ENCODE data around the gene LGALS1.

The LGALS1 gene

DNA sequence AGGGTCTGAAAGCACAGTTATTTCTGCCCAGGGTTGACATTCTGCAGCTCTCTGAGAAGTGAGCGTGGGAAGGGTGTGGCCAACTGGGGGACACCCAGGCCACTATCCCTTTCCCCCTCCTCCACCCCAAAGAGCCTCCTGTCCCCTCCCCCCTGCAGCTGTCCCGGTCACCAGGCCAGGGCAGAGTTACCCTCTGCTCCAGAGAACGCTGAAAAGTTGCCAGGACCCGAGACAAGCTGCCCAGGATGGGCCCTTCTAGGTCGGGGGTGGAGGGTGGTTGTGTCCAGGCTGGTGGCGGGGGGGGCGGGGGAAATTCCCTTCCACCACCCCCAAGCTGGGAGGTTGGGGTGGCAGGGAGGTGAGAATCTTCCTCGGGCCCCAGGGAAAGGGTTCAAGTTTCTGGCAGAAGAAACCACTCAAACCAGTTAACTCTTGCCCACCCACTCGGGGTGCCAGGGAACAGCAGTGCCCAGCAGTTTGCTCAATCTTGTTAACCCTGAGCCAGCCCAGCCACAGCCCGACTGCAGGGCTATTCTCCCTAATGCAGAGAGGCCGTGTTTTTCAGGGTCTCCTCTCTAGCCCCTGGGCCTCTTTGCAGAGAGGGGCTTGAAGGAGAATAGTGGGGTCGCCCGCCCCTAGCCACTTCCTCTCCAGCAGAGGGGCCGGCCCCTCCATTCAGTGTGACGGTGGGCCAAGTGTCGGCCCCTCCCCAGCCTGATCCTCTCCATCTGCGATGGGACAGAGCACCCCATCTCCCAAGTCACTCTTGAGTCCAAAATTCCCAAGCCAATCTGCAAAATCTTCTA is 697 bp downstream of the LGALS1 start:
- ATAC-seq (ENCODE audit: insufficient read depth, low read depth) (no peak), DNase-seq (no peak)
- Histone ChIP-seq H2AFZ (ENCODE audit: low read depth, low read length) (no peak overlapping the region), H3K4me3 (ENCODE audit: low read depth in 1 of 2, low read length in 2 of 2) (peak overlapping the region in 1 of 2 experiments; percentile 62; a peak in 1 of 4 replicates), H3K4me2 (ENCODE audit: insufficient read depth, low read length) (peak overlapping the region; percentile 88), H3K36me3 (ENCODE audit: insufficient read depth, low read length) (no peaks in the 10 kb centered on the region), H3K79me2 (ENCODE audit: insufficient read depth, low read length) (no peaks in the 10 kb centered on the region), H3K4me1 (ENCODE audit: insufficient read depth, low read length) (peaks cover 41% of the 10 kb centered on the region), H4K20me1 (ENCODE audit: insufficient read depth, low read length) (no peaks in the 10 kb centered on the region), H3K9me3 (ENCODE audit: insufficient read depth, low read length, severe bottlenecking) (no peaks in the 10 kb centered on the region), H3K27ac (ENCODE audit: low read length) (peak overlapping the region; percentile 76), H3K9ac (ENCODE audit: low read depth, low read length) (peak overlapping the region; percentile 46), H3K27me3 (ENCODE audit: insufficient read depth, low read length, poor library complexity) (no peaks in the 10 kb centered on the region)
- TF ChIP-seq CTCF (IDR thresholded peaks at IDR 0.05; ENCODE audit: borderline replicate concordance, extremely low read depth, low read length, poor library complexity, severe bottlenecking): no peak
- TF ChIP-seq EZH2 (IDR thresholded peaks at IDR 0.05; ENCODE audit: borderline replicate concordance, low read depth, low read length, severe bottlenecking): no peak

- Histone ChIP-seq H2AFZ (ENCODE audit: low read depth, low read length) (peak overlapping the region; percentile 90), H3K9ac (ENCODE audit: low read depth, low read length) (peak overlapping the region; percentile 46), H3K4me2 (ENCODE audit: insufficient read depth, low read length) (peak overlapping the region; percentile 88), H3K27me3 (ENCODE audit: insufficient read depth, low read length, poor library complexity) (no peaks in the 10 kb centered on the region), H3K4me1 (ENCODE audit: insufficient read depth, low read length) (peaks cover 39% of the 10 kb centered on the region), H3K79me2 (ENCODE audit: insufficient read depth, low read length) (no peaks in the 10 kb centered on the region), H3K36me3 (ENCODE audit: insufficient read depth, low read length) (no peaks in the 10 kb centered on the region), H3K27ac (ENCODE audit: low read length) (peak overlapping the region; percentile 88), H3K9me3 (ENCODE audit: insufficient read depth, low read length, severe bottlenecking) (no peaks in the 10 kb centered on the region), H4K20me1 (ENCODE audit: insufficient read depth, low read length) (no peaks in the 10 kb centered on the region), H3K4me3 (ENCODE audit: low read depth in 1 of 2, low read length in 2 of 2) (peak overlapping the region; percentile 20 to 62; a peak in 3 of 4 replicates)
- no peak for TF ChIP-seq CTCF (IDR thresholded peaks at IDR 0.05; ENCODE audit: borderline replicate concordance, extremely low read depth, low read length, poor library complexity, severe bottlenecking)
- TF ChIP-seq EZH2 (IDR thresholded peaks at IDR 0.05; ENCODE audit: borderline replicate concordance, low read depth, low read length, severe bottlenecking): no peak
- ATAC-seq (ENCODE audit: insufficient read depth, low read depth) (peak; percentile 87), DNase-seq (peak; percentile 95)
Observed at GRCh38 chr22:37676736-37677492, 1.5 kb downstream of the LGALS1 start.

- peak; percentile 27 for DNase-seq
- no peaks in the 10 kb centered on the region for H3K27me3 ChIP-seq (ENCODE audit: insufficient read depth, low read length, poor library complexity)
- H3K4me3 ChIP-seq (ENCODE audit: low read depth in 1 of 2, low read length in 2 of 2): peak overlapping the region; percentile 20 to 62; a peak in 3 of 4 replicates
- no peaks in the 10 kb centered on the region for H4K20me1 ChIP-seq (ENCODE audit: insufficient read depth, low read length)
- peaks cover 33% of the 10 kb centered on the region for H3K4me1 ChIP-seq (ENCODE audit: insufficient read depth, low read length)
- no peak for TF ChIP-seq CTCF (IDR thresholded peaks at IDR 0.05; ENCODE audit: borderline replicate concordance, extremely low read depth, low read length, poor library complexity, severe bottlenecking)
- no peak for TF ChIP-seq EZH2 (IDR thresholded peaks at IDR 0.05; ENCODE audit: borderline replicate concordance, low read depth, low read length, severe bottlenecking)
- H3K36me3 ChIP-seq (ENCODE audit: insufficient read depth, low read length): no peaks in the 10 kb centered on the region
- H3K79me2 ChIP-seq (ENCODE audit: insufficient read depth, low read length): no peaks in the 10 kb centered on the region
- peak overlapping the region; percentile 88 for H3K27ac ChIP-seq (ENCODE audit: low read length)
- peak overlapping the region; percentile 88 for H3K4me2 ChIP-seq (ENCODE audit: insufficient read depth, low read length)
- H3K9me3 ChIP-seq (ENCODE audit: insufficient read depth, low read length, severe bottlenecking): no peaks in the 10 kb centered on the region
- ATAC-seq (ENCODE audit: insufficient read depth, low read depth): peak; percentile 70
- H3K9ac ChIP-seq (ENCODE audit: low read depth, low read length): peak overlapping the region; percentile 46
- peak overlapping the region; percentile 90 for H2AFZ ChIP-seq (ENCODE audit: low read depth, low read length)
Observed at GRCh38 chr22:37677493-37677974, 2.1 kb downstream of the LGALS1 start.
